ENCODE measurements around the gene PALB2. TPM values are rescaled to one million over a fixed set of nuclear protein-coding genes. Genes with fewer than 3 reads are reported as not detected.
A peak's percentile ranks its signal among the peaks of the same experiment; 100 is the strongest.

PALB2 gene
- total and polyA plus RNA-seq, 2 of the 13 experiments (the other 11 are each of a cell fraction or from before 2014, with no cell fraction given) = 12.1 to 40.9 TPM

DNA sequence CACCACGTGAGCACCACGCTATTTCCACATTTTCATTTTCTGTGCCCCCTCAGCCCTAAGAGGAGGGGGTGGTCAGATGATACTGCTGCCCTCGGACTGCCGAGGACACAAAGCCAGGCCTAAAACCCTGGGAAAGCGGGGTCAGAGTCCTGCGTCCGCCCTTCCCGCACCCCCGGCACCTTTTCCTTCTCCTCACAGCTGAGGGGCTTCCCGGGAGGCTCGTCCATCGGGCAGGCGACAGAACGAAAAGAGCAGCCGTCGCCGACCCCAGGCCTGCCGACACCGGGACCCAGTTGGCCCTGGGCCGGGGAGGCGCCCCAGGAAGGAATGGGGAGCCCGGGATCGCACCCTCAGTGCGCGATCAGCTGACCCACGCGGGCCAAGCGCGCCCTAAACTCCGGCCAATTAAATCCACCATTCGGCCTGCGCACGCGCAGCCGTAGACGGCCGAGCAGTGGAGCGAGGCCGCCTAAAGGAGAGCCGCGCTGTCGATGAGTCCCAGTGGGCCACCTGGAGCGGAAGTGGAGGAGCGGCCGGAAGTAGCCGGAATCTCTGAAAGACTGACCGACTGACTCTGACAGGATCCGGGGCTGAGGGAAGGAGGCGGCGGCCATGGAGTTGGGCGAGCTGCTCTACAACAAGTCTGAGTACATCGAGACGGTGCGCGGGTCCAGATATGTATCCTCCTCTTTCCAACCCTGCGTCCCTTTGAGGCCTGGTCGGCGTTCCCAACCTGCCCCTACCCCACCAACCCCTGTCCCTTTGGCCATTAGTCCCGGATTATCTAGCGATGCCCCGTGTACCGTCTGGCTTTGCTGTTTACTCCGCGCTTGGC lies at the start of gene PALB2, which contains the start of gene DCTN5 (continued):
- peak; percentile 99 for TF ChIP-seq SNAI1 (CRISPR knock-in tag; IDR thresholded peaks at IDR 0.05; ENCODE audit: borderline replicate concordance)
- no peak for TF ChIP-seq ZNF326 (CRISPR knock-in tag; IDR thresholded peaks at IDR 0.05; ENCODE audit: borderline replicate concordance)
- TF ChIP-seq ZNF30 (CRISPR knock-in tag; IDR thresholded peaks at IDR 0.05) = peak; percentile 84; the same call in 1 of the 2 replicates
- TF ChIP-seq, protein P1, sequence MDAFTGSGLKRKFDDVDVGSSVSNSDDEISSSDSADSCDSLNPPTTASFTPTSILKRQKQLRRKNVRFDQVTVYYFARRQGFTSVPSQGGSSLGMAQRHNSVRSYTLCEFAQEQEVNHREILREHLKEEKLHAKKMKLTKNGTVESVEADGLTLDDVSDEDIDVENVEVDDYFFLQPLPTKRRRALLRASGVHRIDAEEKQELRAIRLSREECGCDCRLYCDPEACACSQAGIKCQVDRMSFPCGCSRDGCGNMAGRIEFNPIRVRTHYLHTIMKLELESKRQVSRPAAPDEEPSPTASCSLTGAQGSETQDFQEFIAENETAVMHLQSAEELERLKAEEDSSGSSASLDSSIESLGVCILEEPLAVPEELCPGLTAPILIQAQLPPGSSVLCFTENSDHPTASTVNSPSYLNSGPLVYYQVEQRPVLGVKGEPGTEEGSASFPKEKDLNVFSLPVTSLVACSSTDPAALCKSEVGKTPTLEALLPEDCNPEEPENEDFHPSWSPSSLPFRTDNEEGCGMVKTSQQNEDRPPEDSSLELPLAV (CRISPR knock-in tag; conservative IDR thresholded peaks at IDR 0.05; ENCODE audit: low read depth) = no peak
- TF ChIP-seq, protein P2, sequence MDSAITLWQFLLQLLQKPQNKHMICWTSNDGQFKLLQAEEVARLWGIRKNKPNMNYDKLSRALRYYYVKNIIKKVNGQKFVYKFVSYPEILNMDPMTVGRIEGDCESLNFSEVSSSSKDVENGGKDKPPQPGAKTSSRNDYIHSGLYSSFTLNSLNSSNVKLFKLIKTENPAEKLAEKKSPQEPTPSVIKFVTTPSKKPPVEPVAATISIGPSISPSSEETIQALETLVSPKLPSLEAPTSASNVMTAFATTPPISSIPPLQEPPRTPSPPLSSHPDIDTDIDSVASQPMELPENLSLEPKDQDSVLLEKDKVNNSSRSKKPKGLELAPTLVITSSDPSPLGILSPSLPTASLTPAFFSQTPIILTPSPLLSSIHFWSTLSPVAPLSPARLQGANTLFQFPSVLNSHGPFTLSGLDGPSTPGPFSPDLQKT (CRISPR knock-in tag; IDR thresholded peaks at IDR 0.05; ENCODE audit: borderline replicate concordance) = peak; percentile 88
- TF ChIP-seq TARDBP (CRISPR knock-in tag; IDR thresholded peaks at IDR 0.05) = peak; percentile 99
- TF ChIP-seq ZNF850 (CRISPR knock-in tag; conservative IDR thresholded peaks at IDR 0.05) = 0 out of 2 replicates have a peak, but pooled peaks have one; percentile 68
- TF ChIP-seq CHCHD3 (CRISPR knock-in tag; IDR thresholded peaks at IDR 0.05) = 0 out of 2 replicates have a peak, but pooled peaks have one; percentile 17
- TF ChIP-seq ZNF225 (CRISPR knock-in tag; IDR thresholded peaks at IDR 0.05) = peak; percentile 97
- TF ChIP-seq STAG1 (CRISPR knock-in tag; IDR thresholded peaks at IDR 0.05) = peak; percentile 3; the same call in 1 of the 2 replicates
- TF ChIP-seq, protein P3, sequence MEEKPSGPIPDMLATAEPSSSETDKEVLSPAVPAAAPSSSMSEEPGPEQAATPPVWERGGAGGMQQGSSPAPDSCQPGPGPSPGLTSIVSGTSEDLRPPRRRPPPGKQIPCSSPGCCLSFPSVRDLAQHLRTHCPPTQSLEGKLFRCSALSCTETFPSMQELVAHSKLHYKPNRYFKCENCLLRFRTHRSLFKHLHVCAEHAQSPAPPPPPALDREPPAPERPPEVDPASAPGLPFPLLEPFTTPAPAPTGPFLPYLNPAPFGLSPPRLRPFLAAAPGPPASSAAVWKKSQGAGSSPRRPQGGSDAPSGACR (CRISPR knock-in tag; IDR thresholded peaks at IDR 0.05) = peak; percentile 51; the same call in 1 of the 2 replicates
- no peak; the same call in 1 of the 2 replicates for TF ChIP-seq NCOA1 (CRISPR knock-in tag; IDR thresholded peaks at IDR 0.05)
- peak; percentile 93 for TF ChIP-seq ZNF441 (CRISPR knock-in tag; IDR thresholded peaks at IDR 0.05; ENCODE audit: borderline replicate concordance)
- 0 out of 2 replicates have a peak, but pooled peaks have one; percentile 42 for TF ChIP-seq ZSCAN30 (CRISPR knock-in tag; IDR thresholded peaks at IDR 0.05)
- TF ChIP-seq, protein P4, sequence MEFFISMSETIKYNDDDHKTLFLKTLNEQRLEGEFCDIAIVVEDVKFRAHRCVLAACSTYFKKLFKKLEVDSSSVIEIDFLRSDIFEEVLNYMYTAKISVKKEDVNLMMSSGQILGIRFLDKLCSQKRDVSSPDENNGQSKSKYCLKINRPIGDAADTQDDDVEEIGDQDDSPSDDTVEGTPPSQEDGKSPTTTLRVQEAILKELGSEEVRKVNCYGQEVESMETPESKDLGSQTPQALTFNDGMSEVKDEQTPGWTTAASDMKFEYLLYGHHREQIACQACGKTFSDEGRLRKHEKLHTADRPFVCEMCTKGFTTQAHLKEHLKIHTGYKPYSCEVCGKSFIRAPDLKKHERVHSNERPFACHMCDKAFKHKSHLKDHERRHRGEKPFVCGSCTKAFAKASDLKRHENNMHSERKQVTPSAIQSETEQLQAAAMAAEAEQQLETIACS (CRISPR knock-in tag; IDR thresholded peaks at IDR 0.05) = peak; percentile 79
- peak; percentile 77 for TF ChIP-seq MTA1 (CRISPR knock-in tag; IDR thresholded peaks at IDR 0.05; ENCODE audit: borderline replicate concordance)
- TF ChIP-seq ZNF468 (CRISPR knock-in tag; IDR thresholded peaks at IDR 0.05) = peak; percentile 95; the same call in 1 of the 2 replicates
- peak; percentile 100 for TF ChIP-seq YEATS2 (CRISPR knock-in tag; IDR thresholded peaks at IDR 0.05; ENCODE audit: borderline replicate concordance)
- TF ChIP-seq, protein P5, sequence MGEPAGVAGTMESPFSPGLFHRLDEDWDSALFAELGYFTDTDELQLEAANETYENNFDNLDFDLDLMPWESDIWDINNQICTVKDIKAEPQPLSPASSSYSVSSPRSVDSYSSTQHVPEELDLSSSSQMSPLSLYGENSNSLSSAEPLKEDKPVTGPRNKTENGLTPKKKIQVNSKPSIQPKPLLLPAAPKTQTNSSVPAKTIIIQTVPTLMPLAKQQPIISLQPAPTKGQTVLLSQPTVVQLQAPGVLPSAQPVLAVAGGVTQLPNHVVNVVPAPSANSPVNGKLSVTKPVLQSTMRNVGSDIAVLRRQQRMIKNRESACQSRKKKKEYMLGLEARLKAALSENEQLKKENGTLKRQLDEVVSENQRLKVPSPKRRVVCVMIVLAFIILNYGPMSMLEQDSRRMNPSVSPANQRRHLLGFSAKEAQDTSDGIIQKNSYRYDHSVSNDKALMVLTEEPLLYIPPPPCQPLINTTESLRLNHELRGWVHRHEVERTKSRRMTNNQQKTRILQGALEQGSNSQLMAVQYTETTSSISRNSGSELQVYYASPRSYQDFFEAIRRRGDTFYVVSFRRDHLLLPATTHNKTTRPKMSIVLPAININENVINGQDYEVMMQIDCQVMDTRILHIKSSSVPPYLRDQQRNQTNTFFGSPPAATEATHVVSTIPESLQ (CRISPR knock-in tag; conservative IDR thresholded peaks at IDR 0.05) = no peak
- TF ChIP-seq DMAP1 (CRISPR knock-in tag; IDR thresholded peaks at IDR 0.05) = peak; percentile 99
- no peak for TF ChIP-seq ZNF460 (CRISPR knock-in tag; IDR thresholded peaks at IDR 0.05; ENCODE audit: borderline replicate concordance)

All from HepG2 (cell line).